Hepatocyte (in vitro differentiated cells): ENCODE results near the gene CMKLR1.

Experiments
- CTCF ChIP-seq: fragments of 200-600 bp; sonication (generic); IDR thresholded peaks from 2 replicates; pipeline ENCODE4 v1.5.1; 2016; ENCODE audit warnings: antibody characterized with exemption, mild to moderate bottlenecking; ENCODE audit not compliant: poor library complexity
- EZH2phosphoT487 ChIP-seq: fragments of 200-600 bp; sonication (generic); IDR thresholded peaks from one replicate; pipeline ENCODE4 v1.6.1; 2018; ENCODE audit warnings: antibody characterized with exemption, mild to moderate bottlenecking, low read depth, moderate library complexity; ENCODE audit not compliant: unreplicated experiment, severe bottlenecking

GRCh38 chr12:108324351-108325017 is 14.6 kb downstream of the CMKLR1 start:
- TF ChIP-seq CTCF: no peak
- no peak for TF ChIP-seq EZH2phosphoT487
